Common myeloid progenitor, CD34-positive (primary cell): ENCODE results near the gene ADAMTS18.

Experiments used
- CTCF ChIA-PET: fragments of 350-600 bp; sonication (Branson Sonifier 250); formaldehyde crosslinking; loops from one replicate; lab custom pipeline; 2021; ENCODE audit warnings: antibody characterized with exemption; lab: Charles Lee
- POLR2A ChIA-PET: fragments of 350-600 bp; sonication (Branson Sonifier 250); formaldehyde crosslinking; loops from one replicate; lab custom pipeline; 2021; ENCODE audit warnings: antibody characterized with exemption; lab: Charles Lee
- DNase-seq, 3 donors: peaks; one replicate each; pipeline versions ENCODE4 v3.0.0 to v3.0.0-alpha.2; 2013
- H3K27ac ChIP-seq, 2 experiments: 1 replicate in 1 of 2; 2 replicates in 1 of 2; pipeline ENCODE4 v1.7.0; 2013; ENCODE audit warnings: inconsistent platforms in 2 of 2, low read length in 2 of 2, mild to moderate bottlenecking in 2 of 2, low read depth in 1 of 2, moderate library complexity in 1 of 2; ENCODE audit not compliant: severe bottlenecking in 2 of 2, insufficient read depth in 1 of 2, poor library complexity in 1 of 2
- H3K27me3 ChIP-seq, 5 experiments: replicated peaks in 2 of 5; 1 replicate in 3 of 5; 2 replicates in 2 of 5; pipeline versions ENCODE4 v1.6.1 to v1.7.0; 2013; ENCODE audit warnings: low read length in 4 of 5, mild to moderate bottlenecking in 2 of 5, moderate library complexity in 2 of 5, inconsistent platforms in 1 of 5; ENCODE audit not compliant: insufficient read depth in 5 of 5, control insufficient read depth in 4 of 5
- H3K36me3 ChIP-seq, 4 experiments: 1 replicate in 2 of 4; 2 replicates in 2 of 4; pipeline versions ENCODE4 v1.6.1 to v1.7.0; 2013; ENCODE audit warnings: low read length in 3 of 4, control low read depth in 1 of 4, mild to moderate bottlenecking in 1 of 4; ENCODE audit not compliant: control insufficient read depth in 4 of 4, insufficient read depth in 4 of 4
- H3K4me1 ChIP-seq, 4 experiments: 1 replicate in 3 of 4; 2 replicates in 1 of 4; pipeline versions ENCODE4 v1.6.1 to v1.7.1; 2013; ENCODE audit warnings: low read length in 3 of 4, mild to moderate bottlenecking in 3 of 4, control low read depth in 1 of 4, inconsistent platforms in 1 of 4, moderate library complexity in 1 of 4; ENCODE audit not compliant: control insufficient read depth in 4 of 4, insufficient read depth in 4 of 4; ENCODE audit errors: control extremely low read depth in 1 of 4
- H3K4me3 ChIP-seq, 7 experiments: 1 replicate in 4 of 7; 2 replicates in 3 of 7; pipeline versions ENCODE4 v1.5.1 to v1.7.0; 2013; ENCODE audit warnings: mild to moderate bottlenecking in 7 of 7, low read length in 6 of 7, moderate library complexity in 6 of 7, inconsistent platforms in 2 of 7, low read depth in 2 of 7, control low read depth in 1 of 7; ENCODE audit not compliant: insufficient read depth in 4 of 7, control insufficient read depth in 1 of 7; ENCODE audit errors: extremely low read depth in 1 of 7
- H3K9me3 ChIP-seq, 5 experiments: 1 replicate in 4 of 5; 2 replicates in 1 of 5; pipeline versions ENCODE4 v1.6.1 to v1.7.1; 2013; ENCODE audit warnings: low read length in 4 of 5, mild to moderate bottlenecking in 2 of 5, inconsistent platforms in 1 of 5, low read depth in 1 of 5, moderate library complexity in 1 of 5; ENCODE audit not compliant: control insufficient read depth in 4 of 5, insufficient read depth in 2 of 5; ENCODE audit errors: control extremely low read depth in 1 of 5
- WGBS: methylation state at CpG from one replicate; pipeline ENCODE4 v1.1.5; 2013; ENCODE audit not compliant: insufficient coverage; 5-methylcytosine and 5-hydroxymethylcytosine counted together

The ADAMTS18 gene

GRCh38 chr16:77445324-77445723 lies 10.5 kb upstream of the ADAMTS18 start:
- H3K27me3 ChIP-seq: peaks cover 0 to 5% (median 3%) of the 10 kb centered on the region in 5 experiments
- H3K36me3 ChIP-seq: no peaks in the 10 kb centered on the region
- ChIA-PET CTCF (no interaction called here), POLR2A (no interaction called here)
- DNase-seq: no peak
- no peaks in the 10 kb centered on the region for H3K4me1 ChIP-seq
- WGBS: 100% methylated on average over 1 of the region's 2 CpGs
- H3K4me3 ChIP-seq: no peak overlapping the region
- H3K27ac ChIP-seq: no peak overlapping the region
- no peaks in the 10 kb centered on the region for H3K9me3 ChIP-seq

- ChIA-PET POLR2A (no interaction called here), CTCF (no interaction called here)
- DNase-seq: no peak
- Histone ChIP-seq H3K4me3 (no peak overlapping the region), H3K4me1 (no peaks in the 10 kb centered on the region), H3K27me3 (peaks cover 0 to 8% (median 3%) of the 10 kb centered on the region in 5 experiments), H3K36me3 (no peaks in the 10 kb centered on the region), H3K27ac (no peak overlapping the region), H3K9me3 (no peaks in the 10 kb centered on the region)
- WGBS: 100% methylated on average over 1 of the region's 1 CpG
These were observed 9.3 kb upstream of the ADAMTS18 start for GRCh38 chr16:77444147-77444460.

- H3K36me3 ChIP-seq: no peaks in the 10 kb centered on the region
- H3K4me3 ChIP-seq: no peak overlapping the region
- H3K27me3 ChIP-seq: peaks cover 0 to 12% (median 3%) of the 10 kb centered on the region in 5 experiments
- no peak overlapping the region for H3K27ac ChIP-seq
- 80% methylated on average over 10 of the region's 10 CpGs for WGBS
- CTCF ChIA-PET: no interaction called here
- DNase-seq: no peak
- no peaks in the 10 kb centered on the region for H3K4me1 ChIP-seq
- POLR2A ChIA-PET: no interaction called here
- H3K9me3 ChIP-seq: no peaks in the 10 kb centered on the region
These were observed 8.7 kb upstream of the ADAMTS18 start for GRCh38 chr16:77443357-77444146.

- no peak overlapping the region for H3K4me3 ChIP-seq
- peaks cover 2 to 18% (median 4%) of the 10 kb centered on the region in 5 experiments for H3K27me3 ChIP-seq
- no peak for DNase-seq
- H3K4me1 ChIP-seq: no peaks in the 10 kb centered on the region
- WGBS: no CpG with 5 or more reads among the region's 2 CpGs
- H3K36me3 ChIP-seq: no peaks in the 10 kb centered on the region
- ChIA-PET CTCF (no interaction called here), POLR2A (no interaction called here)
- H3K9me3 ChIP-seq: no peaks in the 10 kb centered on the region
- no peak overlapping the region for H3K27ac ChIP-seq
These were observed 7.2 kb upstream of the ADAMTS18 start for GRCh38 chr16:77442078-77442477.

- Histone ChIP-seq H3K9me3 (no peaks in the 10 kb centered on the region), H3K27me3 (peaks cover 4 to 47% (median 23%) of the 10 kb centered on the region in 5 experiments), H3K4me3 (no peak overlapping the region), H3K36me3 (no peaks in the 10 kb centered on the region), H3K27ac (no peak overlapping the region), H3K4me1 (no peaks in the 10 kb centered on the region)
- ChIA-PET POLR2A (no interaction called here), CTCF (no interaction called here)
- no peak for DNase-seq
- 19% methylated on average over 2 of the region's 3 CpGs for WGBS
These were observed 4.3 kb upstream of the ADAMTS18 start for GRCh38 chr16:77439106-77439505.

GRCh38 chr16:77437859-77438258 lies 3.0 kb upstream of the ADAMTS18 start:
- no peaks in the 10 kb centered on the region for H3K4me1 ChIP-seq
- no peaks in the 10 kb centered on the region for H3K36me3 ChIP-seq
- 40% methylated on average over 1 of the region's 2 CpGs for WGBS
- no peaks in the 10 kb centered on the region for H3K9me3 ChIP-seq
- POLR2A ChIA-PET: no interaction called here
- peaks cover 12 to 60% (median 27%) of the 10 kb centered on the region in 5 experiments for H3K27me3 ChIP-seq
- no peak for DNase-seq
- no peak overlapping the region for H3K27ac ChIP-seq
- H3K4me3 ChIP-seq: no peak overlapping the region
- CTCF ChIA-PET: interaction anchor here (1.1 kb wide), 1 partner anchor 12 kb away, joined by 4 read pairs; no protein-coding TSS in a partner anchor

- no peak overlapping the region for H3K4me3 ChIP-seq
- no peaks in the 10 kb centered on the region for H3K4me1 ChIP-seq
- 22% methylated on average over 17 of the region's 20 CpGs for WGBS
- no peak for DNase-seq
- H3K27me3 ChIP-seq: peaks cover 12 to 69% (median 30%) of the 10 kb centered on the region in 5 experiments
- H3K36me3 ChIP-seq: no peaks in the 10 kb centered on the region
- ChIA-PET POLR2A (no interaction called here), CTCF (no interaction called here)
- H3K27ac ChIP-seq: no peak overlapping the region
- H3K9me3 ChIP-seq: no peaks in the 10 kb centered on the region
These were observed 512 bp upstream of the ADAMTS18 start for GRCh38 chr16:77435272-77435820.
